ENCODE measurements around the gene SNX30.

GRCh38 chr9:112905084-112905483 is 154.5 kb downstream of the SNX30 start:
- no peak for TF ChIP-seq POLR2A (IDR thresholded peaks at IDR 0.05)
- no peak for TF ChIP-seq CTCF (IDR thresholded peaks at IDR 0.05)
- TF ChIP-seq EP300 (IDR thresholded peaks at IDR 0.05): no peak
- TF ChIP-seq POLR2AphosphoS5 (IDR thresholded peaks at IDR 0.05): no peak

All from sigmoid colon (tissue), 4 donors.